NCI-H748 (cell line): ENCODE measurements around the gene MBD2.

Experiments
- DNase-seq: peaks from one replicate; lab custom pipeline; 2025; ENCODE audit not compliant: unreplicated experiment; lab: John Stamatoyannopoulos, UW

The MBD2 gene

DNA sequence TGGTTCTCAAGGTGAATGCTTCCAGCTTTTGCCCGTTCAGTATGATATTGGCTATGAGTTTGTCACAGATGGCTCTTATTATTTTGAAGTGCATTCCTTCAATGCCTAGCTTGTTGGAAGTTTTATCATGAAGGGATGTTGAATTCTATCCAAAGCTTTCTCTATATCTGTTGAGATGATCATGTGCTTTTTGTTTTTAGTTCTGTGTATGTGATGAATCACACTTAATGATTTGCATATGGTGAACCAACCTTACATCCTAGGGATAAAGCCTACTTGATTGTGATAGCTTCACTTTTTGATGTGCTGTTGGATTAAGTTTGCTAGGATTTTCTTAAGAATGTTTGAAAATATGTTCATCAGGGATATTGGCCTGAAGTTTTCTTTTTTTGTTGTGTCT is 112.1 kb downstream of the MBD2 start:
- no peak for DNase-seq

DNA sequence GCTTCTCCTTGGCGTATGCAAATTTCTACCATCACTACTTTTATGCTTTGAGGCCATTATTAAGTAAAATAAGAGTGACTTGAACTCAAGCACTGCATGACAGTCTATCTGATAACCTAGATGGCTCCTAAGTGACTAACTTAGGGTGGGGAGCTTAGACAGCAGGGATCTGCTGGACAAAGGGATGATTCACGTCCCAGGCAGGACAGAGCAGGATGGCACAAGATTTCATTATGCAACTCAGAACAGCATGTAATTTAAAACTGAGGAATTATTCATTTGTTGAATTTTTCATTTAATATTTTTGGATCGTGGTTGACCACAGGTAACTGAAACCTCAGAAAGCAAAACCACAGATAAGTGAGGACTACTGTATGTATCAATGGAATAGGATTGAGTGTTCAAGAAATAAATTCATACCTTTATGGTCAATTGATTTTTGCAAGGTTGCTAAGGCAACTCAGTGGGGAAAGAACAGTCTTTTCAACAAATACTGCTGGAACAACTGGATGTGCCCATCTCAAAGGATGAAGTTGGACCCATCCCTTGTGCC is 115.3 kb downstream of the MBD2 start:
- DNase-seq: no peak

DNA sequence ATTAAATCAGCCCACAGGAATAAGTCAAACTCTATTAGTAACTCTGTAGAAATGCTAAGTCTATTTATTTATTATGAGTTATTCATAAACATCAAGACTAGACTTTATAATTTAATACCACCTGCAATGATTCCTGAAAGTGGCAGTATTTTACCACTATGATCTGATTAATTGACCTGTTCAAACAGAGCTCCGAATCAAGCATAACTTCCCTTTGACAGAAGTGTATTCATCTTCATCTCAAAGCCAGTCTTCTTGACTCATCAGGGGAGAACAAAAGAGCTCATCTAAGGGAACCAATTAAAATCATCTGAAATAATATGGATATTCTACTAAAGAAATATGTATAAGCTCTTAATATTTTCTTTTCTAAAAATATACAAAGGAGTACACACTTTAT is 122.3 kb downstream of the MBD2 start:
- DNase-seq: no peak
